NK-92 treated with Interleukin-12 subunit alpha and Interleukin-12 subunit beta, amount 100 ng/mL, for 24 hours (cell line): ENCODE data around the gene RAPGEF3.

Experiments
- DNase-seq: peaks from one replicate; lab custom pipeline; 2025; lab: John Stamatoyannopoulos, UW

Gene RAPGEF3

GRCh38 chr12:47776471-47777143, 17.9 kb upstream of the RAPGEF3 start:
- no peak for DNase-seq

GRCh38 chr12:47775100-47775911, 16.6 kb upstream of the RAPGEF3 start:
- peak; percentile 22 for DNase-seq

DNA sequence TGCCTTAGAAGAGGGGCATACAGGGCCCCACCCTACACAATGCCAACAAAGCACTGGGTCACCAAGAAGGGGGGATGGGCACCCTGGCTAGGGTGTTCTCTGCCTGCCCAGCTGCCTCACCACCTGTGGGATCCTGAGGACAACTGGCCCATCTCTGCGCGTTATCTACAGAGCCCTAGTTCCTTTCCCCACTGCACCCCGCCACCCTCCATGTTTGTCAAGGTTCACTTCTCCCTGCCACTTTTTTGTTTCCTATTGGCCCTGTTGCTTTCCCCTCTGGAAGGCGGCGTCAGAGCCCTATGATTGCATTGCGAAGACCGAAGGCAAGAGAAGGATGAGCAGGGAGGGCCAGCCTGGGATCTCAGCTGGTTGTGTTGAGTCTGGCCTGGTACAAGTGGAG, 16.0 kb upstream of the RAPGEF3 start:
- DNase-seq, result no peak

DNA sequence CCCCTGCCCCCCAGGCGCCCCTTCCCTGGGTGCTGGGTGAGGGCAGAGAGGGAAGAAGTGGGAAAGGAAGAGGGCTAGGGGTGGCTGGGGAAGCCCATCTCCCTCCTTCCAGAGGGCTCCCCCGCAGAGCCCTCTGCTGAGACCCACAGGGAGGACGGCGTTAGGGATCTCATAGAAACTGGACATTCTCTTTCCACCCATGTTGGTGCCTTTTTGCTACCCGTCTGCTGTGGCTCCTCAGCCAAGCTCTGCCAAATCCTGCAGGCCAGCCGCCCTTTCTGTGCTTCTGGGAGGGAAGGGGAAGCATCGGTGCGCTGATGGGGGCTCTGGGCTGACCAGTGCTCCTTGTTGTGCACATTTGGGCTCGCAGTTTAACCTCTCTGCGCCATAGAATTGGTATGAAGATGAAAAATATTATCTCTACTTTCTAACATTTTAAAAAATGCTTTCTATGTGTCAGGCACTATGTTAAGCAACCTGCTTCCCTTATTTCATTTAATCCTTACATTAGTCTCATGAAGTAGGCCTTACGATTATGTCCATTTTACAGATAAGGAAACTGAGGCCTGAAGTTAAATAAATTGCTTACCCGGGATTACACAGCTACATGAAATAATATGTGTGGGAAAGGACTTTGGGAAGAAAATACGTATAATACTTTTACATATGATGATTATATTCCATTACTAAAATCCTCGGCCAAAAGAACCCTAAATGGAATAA, 15.3 kb upstream of the RAPGEF3 start:
- DNase-seq, result no peak

DNA sequence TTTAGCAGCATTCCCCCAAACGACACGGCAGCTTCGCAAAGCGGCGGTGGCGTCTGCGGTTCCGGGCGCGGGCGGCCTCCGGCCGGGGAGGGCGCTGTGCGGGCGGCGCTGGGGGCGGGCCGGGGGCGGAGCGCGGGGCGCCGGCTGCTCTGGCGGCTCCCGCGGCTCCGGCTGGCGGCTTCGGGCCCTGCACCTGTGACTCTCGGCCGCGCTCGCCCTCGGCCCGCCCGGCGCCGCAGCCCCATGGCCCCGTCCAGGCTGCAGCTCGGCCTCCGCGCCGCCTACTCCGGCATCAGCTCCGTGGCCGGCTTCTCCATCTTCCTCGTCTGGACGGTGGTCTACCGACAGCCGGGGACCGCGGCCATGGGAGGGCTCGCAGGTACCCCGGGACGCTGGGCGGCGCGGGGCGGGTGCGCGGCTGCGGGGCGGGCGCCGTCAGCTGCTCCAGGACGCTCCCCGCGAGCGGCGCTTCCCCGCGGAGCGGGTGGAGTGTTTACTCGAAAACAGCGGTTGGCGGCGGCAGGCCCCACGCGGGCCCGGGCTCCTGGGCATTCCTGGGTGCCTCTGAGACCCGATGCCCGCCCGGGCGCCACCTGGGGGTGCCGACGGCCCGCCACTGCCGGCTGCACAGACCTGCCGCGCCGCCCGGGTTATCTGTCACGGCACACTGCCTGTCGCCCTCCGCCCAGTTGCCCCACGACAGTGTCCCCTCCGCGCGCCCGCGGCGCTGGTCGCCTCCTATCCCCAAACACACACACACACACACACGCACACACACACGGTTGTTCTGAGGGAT, 14.6 kb upstream of the RAPGEF3 start, which contains the start of gene SLC48A1:
SLC48A1 (plus strand) TSS at position 177 of the 796 bp plus-strand sequence; CDS start at position 244, 67 bp downstream.
- DNase-seq, result no peak

DNA sequence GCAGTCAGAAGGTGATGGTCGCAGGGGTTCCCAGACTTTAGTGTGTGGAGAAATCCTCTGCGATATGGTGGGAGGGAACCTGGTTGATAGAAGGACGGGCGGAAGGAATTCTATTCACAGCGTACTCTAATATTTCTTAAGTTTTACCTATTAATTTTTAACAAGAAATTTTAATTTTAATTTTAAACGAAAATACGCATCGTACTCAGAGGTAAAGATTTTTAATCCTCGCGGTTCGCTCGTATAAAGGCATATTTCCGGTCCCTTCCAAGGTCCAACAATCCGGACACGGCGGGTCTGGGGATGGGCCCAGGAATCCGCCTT, 14.0 kb upstream of the RAPGEF3 start:
- DNase-seq, result no peak

DNA sequence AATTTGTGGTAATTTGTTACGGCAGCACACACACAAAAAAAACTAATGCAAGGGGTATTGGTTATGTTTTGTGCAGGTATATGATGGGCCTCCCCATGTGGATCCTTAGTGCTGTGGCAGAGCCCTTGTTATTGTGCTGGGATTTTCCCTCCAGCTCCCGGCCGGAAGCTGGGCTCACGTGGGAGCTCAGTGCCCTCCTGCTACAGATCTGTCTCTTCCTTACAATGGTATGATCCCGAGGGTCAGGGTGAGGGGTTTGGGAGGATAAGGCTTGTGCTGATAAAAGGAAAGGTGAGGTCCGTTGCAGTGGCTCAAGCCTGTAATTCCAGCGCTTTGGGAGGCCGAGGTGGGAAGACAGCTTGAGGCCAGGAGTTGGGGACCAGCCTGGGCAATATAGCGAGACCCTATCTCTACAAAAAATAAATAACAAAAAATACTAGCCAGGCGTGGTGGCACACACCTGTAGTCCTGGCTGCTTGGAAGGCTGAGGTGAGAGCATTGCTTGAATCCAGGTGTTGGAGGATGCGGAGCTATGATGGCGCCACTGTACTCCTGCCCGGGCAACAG, 13.5 kb upstream of the RAPGEF3 start:
- no peak for DNase-seq

GRCh38 chr12:47771304-47771703, 12.6 kb upstream of the RAPGEF3 start:
- DNase-seq, result no peak

DNA sequence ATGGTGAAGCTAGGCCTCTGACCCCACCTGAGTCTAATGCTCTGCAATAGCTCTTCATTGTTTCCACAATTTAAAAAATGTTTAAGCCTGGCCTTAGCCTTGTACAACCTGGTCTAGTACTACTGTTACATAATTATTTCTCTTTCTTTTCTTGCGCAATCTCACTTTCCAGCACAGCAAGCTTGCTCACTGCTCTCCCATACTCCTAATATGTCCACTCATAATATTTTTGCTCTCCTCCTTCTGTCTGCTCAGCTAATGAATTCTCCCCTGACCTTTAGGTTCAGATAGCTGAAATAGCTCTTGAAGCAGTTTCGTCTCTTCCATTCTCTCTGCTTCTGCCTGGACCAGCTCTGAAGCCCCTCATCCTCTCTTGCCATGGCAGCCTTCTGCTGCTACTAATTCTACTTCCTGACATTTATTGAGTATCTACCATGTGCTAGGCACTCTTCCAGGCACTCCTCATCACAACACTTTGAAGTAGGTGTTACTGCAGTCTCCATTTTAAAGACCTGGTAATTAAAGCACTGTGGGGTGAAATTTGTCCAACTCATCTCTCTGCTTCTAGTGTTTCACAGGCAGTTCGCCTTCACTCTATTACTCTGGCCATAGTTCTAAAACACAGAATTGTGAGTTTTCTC, 11.5 kb upstream of the RAPGEF3 start:
- DNase-seq, result no peak

- no peak for DNase-seq
Measured at GRCh38 chr12:47769234-47770085, 10.8 kb upstream of the RAPGEF3 start.

DNA sequence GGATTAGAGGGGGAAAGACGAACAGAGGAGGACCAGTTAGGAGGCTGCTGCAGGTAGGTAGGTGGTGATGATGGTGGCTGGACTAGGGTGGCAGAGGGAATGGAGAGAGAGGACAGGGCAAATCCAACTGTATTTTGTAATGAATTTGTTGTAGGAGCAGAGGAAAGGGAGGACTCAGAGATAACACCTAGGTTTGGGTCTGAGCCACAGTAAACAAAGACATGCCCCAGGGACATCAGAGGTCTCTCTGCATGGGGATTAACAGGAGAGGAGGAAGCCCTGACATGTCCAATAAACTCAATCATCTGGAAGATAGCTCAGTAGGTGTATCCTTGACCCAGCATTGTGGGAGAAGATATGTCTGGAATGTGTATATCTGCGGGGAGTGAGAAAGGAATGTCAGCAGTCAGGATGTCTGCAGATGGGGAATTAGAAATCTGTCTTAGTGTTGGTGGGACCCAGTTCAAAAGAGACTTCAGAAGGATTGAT, 9.7 kb upstream of the RAPGEF3 start:
- DNase-seq, result no peak

DNA sequence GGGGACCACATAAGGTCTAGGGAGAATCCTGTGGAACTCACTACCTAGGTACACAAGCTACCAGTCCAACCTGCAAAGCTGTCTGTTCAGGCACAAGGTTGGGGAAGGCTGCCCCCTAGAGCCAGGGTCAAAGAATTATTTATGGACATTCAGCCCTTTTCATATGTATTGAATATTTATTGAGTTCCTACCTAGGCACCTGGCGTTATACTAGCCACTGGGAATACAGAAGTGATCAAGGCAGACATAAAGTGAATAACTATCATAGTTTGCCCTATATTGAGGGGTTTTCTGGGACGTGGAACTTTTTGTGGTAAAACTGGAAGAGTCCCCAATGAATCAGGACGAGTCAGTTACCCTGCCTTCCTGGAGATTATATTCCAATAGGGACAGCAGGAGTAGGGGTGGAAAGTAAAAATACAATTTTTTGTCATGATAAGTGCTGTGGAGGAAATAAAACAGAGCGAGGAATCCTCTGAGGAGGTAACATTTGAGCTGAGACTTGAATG, 8.6 kb upstream of the RAPGEF3 start:
- DNase-seq, result peak; percentile 49

DNA sequence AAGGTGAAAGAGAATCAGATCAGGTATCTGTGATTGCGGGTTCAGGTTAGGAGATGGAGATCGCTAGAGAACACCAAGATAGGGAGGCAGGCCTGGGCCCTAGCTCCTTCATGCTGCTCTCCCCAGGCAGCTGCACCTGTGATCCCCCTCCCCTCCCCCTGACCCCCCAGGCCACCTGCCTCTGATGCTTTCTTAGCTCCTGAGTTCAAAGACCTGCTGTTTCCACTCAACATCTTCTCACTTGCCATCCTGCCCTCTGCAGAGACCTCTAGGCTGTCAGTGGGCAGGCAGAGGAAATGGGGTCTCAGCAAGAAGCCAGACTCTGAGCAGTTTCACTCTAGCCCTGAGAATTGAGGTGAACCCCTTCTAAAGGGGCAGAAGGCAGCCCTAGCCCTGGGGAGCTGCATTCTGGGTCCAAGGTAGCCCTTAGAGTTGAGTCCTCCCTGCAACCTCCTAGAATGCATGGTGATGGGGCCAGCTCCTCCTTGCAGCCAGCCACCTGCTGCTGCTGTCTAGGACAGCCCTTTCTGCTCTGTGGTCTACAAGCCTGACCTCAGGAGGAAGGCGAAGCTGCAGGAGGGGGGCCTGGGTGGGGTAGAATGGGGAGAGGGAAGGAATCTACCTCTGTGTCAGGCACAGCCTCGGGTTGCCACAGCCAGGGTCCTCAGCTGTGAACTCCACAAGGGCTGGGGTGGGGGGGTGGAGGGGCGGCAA, 8.0 kb upstream of the RAPGEF3 start:
- DNase-seq, result peak; percentile 49

- DNase-seq, result no peak
Measured at GRCh38 chr12:47763481-47764346, 5.0 kb upstream of the RAPGEF3 start.

DNA sequence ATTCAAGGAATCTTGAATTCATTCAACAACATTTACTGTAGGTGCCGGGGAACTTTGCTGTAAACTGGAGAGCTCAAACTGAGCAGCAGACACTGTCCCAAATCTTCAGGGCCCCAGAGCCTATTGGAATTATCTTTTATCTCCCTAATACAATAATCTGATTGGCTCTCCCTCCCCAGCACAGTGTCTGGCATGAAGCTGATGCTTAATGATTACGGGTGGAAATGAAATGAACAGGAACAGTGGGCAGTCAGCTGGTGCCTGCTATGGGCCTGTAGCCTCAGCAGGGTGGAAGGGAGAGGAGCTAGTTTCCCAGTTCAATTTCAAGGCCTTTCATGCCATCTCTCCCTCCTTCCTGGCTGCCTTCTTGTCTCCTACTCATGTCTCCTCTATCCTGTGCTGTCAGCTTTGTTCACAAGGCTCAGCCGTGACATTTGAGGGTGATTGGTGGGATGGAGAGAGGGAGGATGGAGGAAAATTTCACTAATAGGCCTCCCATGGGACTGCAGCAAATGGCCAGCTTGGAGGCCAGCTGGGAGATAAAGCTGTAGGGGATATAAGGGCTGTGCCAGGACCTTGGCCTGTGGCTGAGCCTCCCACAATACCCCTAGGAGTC, 4.3 kb upstream of the RAPGEF3 start:
- DNase-seq, result no peak

- DNase-seq, result no peak
Measured at GRCh38 chr12:47758584-47758833, 171 bp downstream of the RAPGEF3 start.

- DNase-seq, result no peak
Measured at GRCh38 chr12:47757840-47758583, 668 bp downstream of the RAPGEF3 start.
